ENCODE measurements around the gene NPPB. TPM values are rescaled to one million over a fixed set of nuclear protein-coding genes. Genes with fewer than 3 reads are reported as not detected.

The NPPB gene
- total and polyA plus RNA-seq, 9 donors: not detected

DNA sequence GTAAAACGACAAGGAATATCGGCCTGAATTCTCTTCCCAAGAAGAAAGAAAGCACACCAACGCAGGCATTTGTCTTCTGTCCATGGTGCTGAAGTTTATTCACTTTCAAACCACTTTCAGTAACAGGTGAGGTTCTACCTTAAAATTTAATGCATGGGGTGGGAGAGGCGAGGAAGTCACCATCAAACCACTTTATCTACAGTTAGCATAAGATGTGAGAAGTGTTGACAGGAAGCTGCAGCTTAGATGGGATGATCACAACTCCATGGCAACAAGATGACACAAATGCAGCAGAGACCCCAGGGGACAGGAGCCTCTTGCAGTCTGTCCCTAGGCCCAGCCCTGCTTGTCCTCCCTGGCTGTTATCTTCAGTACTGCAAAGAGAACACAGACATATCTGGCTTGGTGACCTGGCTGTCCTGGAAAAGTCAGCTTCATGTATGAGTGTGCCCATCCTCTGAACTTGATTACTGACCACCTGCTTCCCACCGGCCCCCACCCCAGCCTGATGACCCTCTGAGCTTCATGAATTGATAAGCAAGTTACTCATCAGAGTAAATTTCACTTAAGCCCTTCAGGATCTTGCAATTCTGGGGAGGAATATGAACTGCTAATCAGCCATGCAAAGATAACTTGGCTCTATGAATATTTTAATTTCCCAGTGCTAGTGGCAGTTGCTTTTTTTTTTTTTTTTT lies 13.0 kb downstream of the NPPB start:
- WGBS (ENCODE audit: insufficient coverage): no CpG with 5 or more reads among the region's 5 CpGs
- no peak overlapping the region for H3K4me3 ChIP-seq (ENCODE audit: low read length)
- H3K9me3 ChIP-seq (replicated peaks; ENCODE audit: control insufficient read depth, low read depth, low read length): no peaks in the 10 kb centered on the region
- peaks cover 27% of the 10 kb centered on the region for H3K4me1 ChIP-seq (ENCODE audit: control insufficient read depth, insufficient read depth, low read length)
- H3K36me3 ChIP-seq (ENCODE audit: control insufficient read depth, insufficient read depth, low read length): peaks cover 43% of the 10 kb centered on the region
- DNase-seq: peak; percentile 49
- H3K27ac ChIP-seq (ENCODE audit: low read length): no peak overlapping the region
- no peaks in the 10 kb centered on the region for H3K27me3 ChIP-seq (ENCODE audit: control insufficient read depth, insufficient read depth, low read length)

DNA sequence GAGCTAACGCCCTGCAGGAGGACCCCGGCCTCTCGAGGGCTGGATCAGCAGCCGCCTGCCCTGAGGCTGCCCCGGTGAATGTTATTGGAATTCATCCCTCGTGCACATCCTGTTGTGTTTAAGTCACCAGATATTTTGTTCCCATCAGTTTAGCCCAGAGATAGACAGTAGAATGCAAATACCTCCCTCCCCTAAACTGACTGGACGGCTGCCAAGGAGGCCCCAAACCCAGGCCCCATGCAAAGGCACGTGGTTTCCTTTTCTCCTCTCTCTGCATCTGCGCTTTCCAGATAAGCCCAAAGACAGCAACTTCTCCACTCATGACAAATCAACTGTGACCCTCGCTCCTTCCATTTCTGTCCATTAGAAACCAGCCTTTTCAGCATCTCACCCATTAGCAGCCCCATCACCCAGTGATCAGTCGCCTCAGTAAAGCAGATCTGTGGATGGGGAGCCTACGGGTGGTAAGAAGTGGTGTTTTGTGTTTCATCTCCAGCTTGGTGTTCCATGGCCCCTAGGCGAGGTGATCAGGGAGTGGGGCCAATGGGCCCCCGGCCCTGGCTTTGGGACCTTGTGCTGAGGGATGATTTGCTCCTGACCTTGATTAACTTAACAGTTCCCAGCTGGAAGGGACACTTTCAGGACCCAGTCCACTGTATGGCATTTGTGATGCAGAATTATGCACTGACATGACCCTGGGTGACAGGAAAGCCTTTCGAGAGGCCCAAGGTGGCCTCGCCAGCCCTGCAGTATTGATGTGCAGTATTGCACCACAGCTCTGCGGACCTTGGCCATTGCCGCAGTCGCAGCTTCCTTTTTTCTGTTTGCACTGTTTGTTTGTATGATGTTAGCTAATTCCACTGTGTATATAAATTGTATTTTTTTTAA lies 16.3 kb downstream of the NPPB start:
- peak; percentile 77 for DNase-seq
- H3K27ac ChIP-seq (ENCODE audit: low read length): no peak overlapping the region

DNA sequence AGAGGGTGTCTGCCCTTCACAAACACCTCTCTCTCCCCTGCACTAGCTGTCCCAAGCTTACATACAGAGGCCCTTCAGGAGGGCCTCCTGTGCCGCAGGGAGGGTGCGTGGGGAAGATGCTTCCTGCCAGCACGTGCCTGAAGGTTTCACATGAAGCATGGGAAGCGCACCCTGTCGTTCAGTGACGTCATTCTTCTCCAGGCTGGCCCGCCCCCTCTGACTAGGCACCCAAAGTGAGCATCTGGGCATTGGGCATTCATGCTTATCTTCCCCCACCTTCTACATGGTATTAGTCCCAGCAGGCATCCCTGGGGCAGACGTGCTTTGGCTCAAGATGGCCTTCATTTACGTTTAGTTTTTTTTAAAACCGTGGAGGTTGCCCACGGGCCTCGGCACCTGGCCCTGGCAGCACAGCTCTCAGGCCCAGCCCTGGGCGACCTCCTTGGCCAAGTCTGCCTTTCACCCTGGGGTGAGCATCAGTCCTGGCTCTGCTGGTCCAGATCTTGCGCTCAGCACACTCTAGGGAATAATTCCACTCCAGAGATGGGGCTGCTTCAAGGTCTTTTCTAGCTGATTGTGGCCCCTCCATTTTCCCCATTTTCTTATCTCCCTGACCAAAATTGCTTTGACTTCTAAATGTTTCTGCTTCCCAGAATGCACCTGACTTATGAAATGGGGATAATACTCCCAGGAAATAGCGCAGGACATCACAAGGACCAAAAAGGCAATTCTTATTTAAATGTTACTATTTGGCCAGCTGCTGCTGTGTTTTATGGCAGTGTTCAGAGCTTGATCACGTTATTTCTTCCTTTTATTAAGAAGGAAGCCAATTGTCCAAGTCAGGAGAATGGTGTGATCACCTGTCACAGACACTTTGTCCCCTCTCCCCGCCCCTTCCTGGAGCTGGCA lies 17.2 kb downstream of the NPPB start:
- Histone ChIP-seq H3K27me3 (ENCODE audit: control insufficient read depth, insufficient read depth, low read length) (no peaks in the 10 kb centered on the region), H3K36me3 (ENCODE audit: control insufficient read depth, insufficient read depth, low read length) (peaks cover 82% of the 10 kb centered on the region), H3K9me3 (replicated peaks; ENCODE audit: control insufficient read depth, low read depth, low read length) (no peaks in the 10 kb centered on the region), H3K4me3 (ENCODE audit: low read length) (no peak overlapping the region), H3K27ac (ENCODE audit: low read length) (no peak overlapping the region), H3K4me1 (ENCODE audit: control insufficient read depth, insufficient read depth, low read length) (peaks cover 9% of the 10 kb centered on the region)
- DNase-seq: no peak
- 69% methylated on average over 14 of the region's 17 CpGs for WGBS (ENCODE audit: insufficient coverage)

More for the DNA sequence above, 16.3 kb downstream of the NPPB start:
- Histone ChIP-seq H3K27me3 (ENCODE audit: control insufficient read depth, insufficient read depth, low read length) (no peaks in the 10 kb centered on the region), H3K4me3 (ENCODE audit: low read length) (no peak overlapping the region), H3K36me3 (ENCODE audit: control insufficient read depth, insufficient read depth, low read length) (peaks cover 76% of the 10 kb centered on the region), H3K4me1 (ENCODE audit: control insufficient read depth, insufficient read depth, low read length) (peaks cover 14% of the 10 kb centered on the region), H3K9me3 (replicated peaks; ENCODE audit: control insufficient read depth, low read depth, low read length) (no peaks in the 10 kb centered on the region)
- 34% methylated on average over 11 of the region's 19 CpGs for WGBS (ENCODE audit: insufficient coverage)

DNA sequence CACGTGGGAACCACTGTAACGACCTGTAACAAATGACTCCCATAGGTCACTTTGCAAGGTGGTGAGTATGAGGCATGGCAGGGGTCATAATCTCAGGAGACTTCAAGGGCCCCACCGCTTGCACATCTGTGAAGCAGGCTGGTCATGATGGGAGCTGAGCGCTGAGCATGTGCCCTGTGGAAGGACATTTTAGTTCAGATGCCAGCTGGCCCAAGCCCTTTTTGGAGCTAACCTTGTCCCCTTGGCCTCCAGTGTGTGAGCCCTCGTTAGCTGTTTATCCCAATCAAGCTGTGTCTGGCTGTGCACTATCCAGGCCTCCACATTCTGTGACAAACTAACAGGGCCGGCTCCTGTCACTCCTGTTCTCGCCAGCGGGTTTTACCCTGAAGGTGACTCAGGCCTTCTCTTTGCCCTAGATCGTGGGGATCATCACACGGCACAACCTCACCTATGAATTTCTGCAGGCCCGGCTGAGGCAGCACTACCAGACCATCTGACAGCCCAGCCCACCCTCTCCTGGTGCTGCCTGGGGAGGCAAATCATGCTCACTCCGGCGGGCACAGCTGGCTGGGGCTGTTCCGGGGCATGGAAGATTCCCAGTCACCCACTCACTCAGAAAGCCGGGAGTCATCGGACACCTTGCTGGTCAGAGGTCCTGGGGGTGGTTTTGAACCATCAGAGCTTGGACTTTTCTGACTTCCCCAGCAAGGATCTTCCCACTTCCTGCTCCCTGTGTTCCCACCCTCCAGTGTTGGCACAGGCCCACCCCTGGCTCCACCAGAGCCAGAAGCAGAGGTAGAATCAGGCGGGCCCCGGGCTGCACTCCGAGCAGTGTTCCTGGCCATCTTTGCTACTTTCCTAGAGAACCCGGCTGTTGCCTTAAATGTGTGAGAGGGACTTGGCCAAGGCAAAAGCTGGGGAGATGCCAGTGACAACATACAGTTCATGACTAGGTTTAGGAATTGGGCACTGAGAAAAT lies 18.7 kb downstream of the NPPB start:
- peaks cover 87% of the 10 kb centered on the region for H3K36me3 ChIP-seq (ENCODE audit: control insufficient read depth, insufficient read depth, low read length)

DNA sequence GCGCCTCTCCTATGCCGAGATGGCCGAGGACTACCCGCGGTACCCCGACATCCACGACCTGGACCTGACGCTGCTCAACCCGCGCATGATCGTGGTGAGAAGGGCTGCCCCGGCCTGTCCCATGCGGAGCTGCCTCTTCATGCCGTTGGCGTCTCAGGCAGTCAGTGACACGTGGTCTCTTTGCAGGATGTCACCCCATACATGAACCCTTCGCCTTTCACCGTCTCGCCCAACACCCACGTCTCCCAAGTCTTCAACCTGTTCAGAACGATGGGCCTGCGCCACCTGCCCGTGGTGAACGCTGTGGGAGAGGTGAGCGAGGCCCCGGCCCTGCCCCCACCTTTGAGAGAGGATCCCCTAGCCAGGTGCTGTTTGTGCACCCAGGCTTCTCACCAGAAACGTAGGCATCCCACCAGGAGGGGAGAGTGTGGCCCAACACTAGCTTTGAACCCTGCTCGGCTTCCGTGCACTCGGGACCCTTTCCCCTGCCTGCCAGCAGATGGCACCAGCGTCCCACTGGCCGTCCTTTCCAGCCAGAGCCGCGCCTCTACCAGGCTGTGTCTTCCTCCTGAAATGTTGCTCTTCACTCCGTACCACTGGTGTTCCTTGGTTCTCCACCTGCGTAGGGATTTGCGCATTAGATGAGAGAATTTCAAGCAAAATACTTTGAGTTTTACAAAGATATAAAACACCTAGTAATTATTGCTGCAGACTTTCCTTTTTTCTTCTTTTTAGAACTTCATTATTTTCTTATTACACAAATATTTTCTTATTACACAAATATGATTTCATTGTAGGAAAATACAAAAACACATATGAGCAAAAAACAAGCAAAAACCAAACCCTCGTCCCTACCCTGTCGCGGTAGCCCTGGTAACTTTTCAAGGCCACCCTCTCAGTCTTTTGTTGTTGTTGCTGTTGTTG lies 20.1 kb downstream of the NPPB start:
- Histone ChIP-seq H3K4me3 (ENCODE audit: low read length) (no peak overlapping the region), H3K27me3 (ENCODE audit: control insufficient read depth, insufficient read depth, low read length) (no peaks in the 10 kb centered on the region), H3K9me3 (replicated peaks; ENCODE audit: control insufficient read depth, low read depth, low read length) (no peaks in the 10 kb centered on the region), H3K4me1 (ENCODE audit: control insufficient read depth, insufficient read depth, low read length) (peaks cover 9% of the 10 kb centered on the region), H3K36me3 (ENCODE audit: control insufficient read depth, insufficient read depth, low read length) (peaks cover 93% of the 10 kb centered on the region), H3K27ac (ENCODE audit: low read length) (no peak overlapping the region)
- 65% methylated on average over 34 of the region's 40 CpGs for WGBS (ENCODE audit: insufficient coverage)
- DNase-seq: peak; percentile 66

More for the DNA sequence above, 18.7 kb downstream of the NPPB start:
- no peaks in the 10 kb centered on the region for H3K27me3 ChIP-seq (ENCODE audit: control insufficient read depth, insufficient read depth, low read length)
- peaks cover 9% of the 10 kb centered on the region for H3K4me1 ChIP-seq (ENCODE audit: control insufficient read depth, insufficient read depth, low read length)
- H3K27ac ChIP-seq (ENCODE audit: low read length): no peak overlapping the region
- no peak for DNase-seq
- WGBS (ENCODE audit: insufficient coverage): 91% methylated on average over 14 of the region's 20 CpGs
- no peak overlapping the region for H3K4me3 ChIP-seq (ENCODE audit: low read length)
- no peaks in the 10 kb centered on the region for H3K9me3 ChIP-seq (replicated peaks; ENCODE audit: control insufficient read depth, low read depth, low read length)

DNA sequence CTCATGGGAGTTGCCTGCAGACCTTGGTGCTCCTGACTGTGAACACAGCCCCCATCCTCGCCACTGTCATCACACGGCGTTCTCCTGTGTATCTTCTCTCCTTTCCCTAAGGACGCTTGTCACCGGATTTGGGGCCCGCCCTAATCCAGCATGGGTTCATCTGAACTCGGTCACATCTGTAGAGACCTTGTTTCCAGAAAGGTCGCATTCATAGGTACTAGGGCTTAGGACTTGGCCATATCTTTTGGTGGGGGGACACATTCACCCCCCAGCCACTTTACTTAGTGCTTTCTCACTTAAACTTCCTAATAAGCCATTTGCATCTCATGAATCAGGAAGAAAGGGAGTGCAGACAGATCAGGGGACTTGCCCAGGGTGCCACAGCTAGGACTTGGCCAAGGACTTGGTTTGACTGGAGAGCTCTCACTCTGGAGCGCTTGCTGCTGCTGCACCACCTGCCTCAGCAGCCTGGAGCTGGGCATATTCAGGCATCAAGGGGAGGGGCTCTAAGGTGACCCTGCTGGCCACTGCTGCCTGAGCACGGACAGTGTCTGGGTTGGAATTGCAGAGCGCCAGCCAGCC lies 20.9 kb downstream of the NPPB start:
- Histone ChIP-seq H3K9me3 (replicated peaks; ENCODE audit: control insufficient read depth, low read depth, low read length) (no peaks in the 10 kb centered on the region), H3K27me3 (ENCODE audit: control insufficient read depth, insufficient read depth, low read length) (no peaks in the 10 kb centered on the region), H3K36me3 (ENCODE audit: control insufficient read depth, insufficient read depth, low read length) (peaks cover 96% of the 10 kb centered on the region), H3K4me1 (ENCODE audit: control insufficient read depth, insufficient read depth, low read length) (peaks cover 9% of the 10 kb centered on the region), H3K4me3 (ENCODE audit: low read length) (no peak overlapping the region), H3K27ac (ENCODE audit: low read length) (no peak overlapping the region)
- 80% methylated on average over 9 of the region's 11 CpGs for WGBS (ENCODE audit: insufficient coverage)
- DNase-seq: no peak

DNA sequence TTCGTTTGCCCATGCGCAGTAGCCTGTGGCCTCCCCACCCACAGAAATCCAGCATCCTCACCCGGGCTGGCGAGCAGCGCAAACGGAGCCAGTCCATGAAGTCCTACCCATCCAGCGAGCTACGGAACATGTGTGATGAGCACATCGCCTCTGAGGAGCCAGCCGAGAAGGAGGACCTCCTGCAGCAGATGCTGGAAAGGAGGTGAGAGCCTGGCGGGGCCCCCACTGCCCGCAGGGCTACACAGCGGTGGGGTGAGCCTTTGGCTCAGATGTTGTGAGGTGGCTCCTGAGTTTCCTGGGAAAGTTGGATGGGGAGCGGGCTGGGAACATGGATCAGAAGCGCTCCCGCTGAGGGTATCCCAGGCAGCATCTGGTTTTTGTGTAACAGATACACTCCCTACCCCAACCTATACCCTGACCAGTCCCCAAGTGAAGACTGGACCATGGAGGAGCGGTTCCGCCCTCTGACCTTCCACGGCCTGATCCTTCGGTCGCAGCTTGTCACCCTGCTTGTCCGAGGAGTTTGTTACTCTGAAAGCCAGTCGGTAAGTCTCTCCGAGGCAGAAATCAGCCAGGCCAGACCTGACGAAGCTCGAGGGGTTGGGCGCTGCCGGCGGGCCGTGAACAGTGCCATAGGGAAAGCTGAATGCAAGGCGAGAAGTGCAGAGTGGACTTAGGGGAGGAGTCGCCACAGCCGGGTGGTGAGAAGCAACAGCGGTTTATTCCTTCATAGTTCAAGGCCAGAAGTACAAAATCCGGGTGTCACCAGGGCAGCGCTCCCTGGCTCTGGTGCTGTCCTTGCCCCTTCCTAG lies 21.6 kb downstream of the NPPB start:
- WGBS (ENCODE audit: insufficient coverage): 86% methylated on average over 32 of the region's 36 CpGs

More for the DNA sequence above, 21.6 kb downstream of the NPPB start:
- Histone ChIP-seq H3K4me1 (ENCODE audit: control insufficient read depth, insufficient read depth, low read length) (peaks cover 6% of the 10 kb centered on the region), H3K36me3 (ENCODE audit: control insufficient read depth, insufficient read depth, low read length) (peaks cover 98% of the 10 kb centered on the region), H3K27ac (ENCODE audit: low read length) (no peak overlapping the region), H3K9me3 (replicated peaks; ENCODE audit: control insufficient read depth, low read depth, low read length) (no peaks in the 10 kb centered on the region), H3K4me3 (ENCODE audit: low read length) (no peak overlapping the region), H3K27me3 (ENCODE audit: control insufficient read depth, insufficient read depth, low read length) (no peaks in the 10 kb centered on the region)
- no peak for DNase-seq

All from muscle of leg (tissue), 11 donors.